Endothelial cell of umbilical vein (primary cell): ENCODE data around the gene SIM2. TPM values are rescaled to one million over a fixed set of nuclear protein-coding genes. Genes with fewer than 3 reads are reported as not detected.
A peak's percentile ranks its signal among the peaks of the same experiment; 100 is the strongest.

Source experiments
- BruUV-seq: library from RNA; stranded (reverse); fragments of 400-500 nt; replicated peaks from 2 replicates; lab custom pipeline; 2021; lab: Mats Ljungman, UMichigan
- CTCF ChIA-PET: fragments of 300-600, 350-600 bp; sonication (Branson Sonifier 250); formaldehyde crosslinking; loops from one replicate; lab custom pipeline; 2021; ENCODE audit warnings: antibody characterized with exemption, inconsistent platforms; lab: Charles Lee
- POLR2A ChIA-PET: fragments of 300-600, 350-600 bp; sonication (Branson Sonifier 250); formaldehyde crosslinking; loops from one replicate; lab custom pipeline; 2021; ENCODE audit warnings: antibody characterized with exemption, inconsistent platforms; lab: Charles Lee
- DNase-seq: peaks from one replicate; pipeline ENCODE4 v3.0.0-alpha.2; 2011; ENCODE audit warnings: low read depth, low spot score
- FAIRE-seq: peaks from 2 replicates; lab custom pipeline; 2011; peaks lifted over from hg19 to GRCh38; lab: Jason Lieb, UNC
- H2AFZ ChIP-seq: 2 replicates; pipeline ENCODE4 v1.6.0; 2012; ENCODE audit warnings: low read depth, low read length, control low read depth, inconsistent platforms
- H3K27ac ChIP-seq: 2 replicates; pipeline ENCODE4 v1.5.1; 2011; ENCODE audit warnings: low read depth, mild to moderate bottlenecking, control low read depth, low read length, moderate library complexity; ENCODE audit not compliant: insufficient read depth
- H3K27me3 ChIP-seq, 2 experiments: 2 replicates each; pipeline versions ENCODE4 v1.6.0 to v1.6.1; 2011; ENCODE audit warnings: low read length in 2 of 2, mixed read lengths in 1 of 2; ENCODE audit not compliant: control insufficient read depth in 2 of 2, insufficient read depth in 2 of 2
- H3K36me3 ChIP-seq, 2 experiments: 2 replicates in 1 of 2; 3 replicates in 1 of 2; pipeline ENCODE4 v1.5.1; 2011; ENCODE audit warnings: low read length in 2 of 2, mild to moderate bottlenecking in 1 of 2, moderate library complexity in 1 of 2; ENCODE audit not compliant: control insufficient read depth in 2 of 2, insufficient read depth in 2 of 2; ENCODE audit errors: extremely low read depth in 1 of 2
- H3K4me1 ChIP-seq: 3 replicates; pipeline ENCODE4 v1.5.1; 2011; ENCODE audit warnings: mild to moderate bottlenecking, low read length; ENCODE audit not compliant: control insufficient read depth, insufficient read depth; ENCODE audit errors: extremely low read depth
- H3K4me2 ChIP-seq: 2 replicates; pipeline ENCODE4 v1.6.1; 2011; ENCODE audit warnings: low read length, control low read depth, mixed read lengths; ENCODE audit not compliant: insufficient read depth
- H3K4me3 ChIP-seq, 3 experiments: fragments of 200-600 bp in 1 of 3; sonication (generic), shearing (Covaris generic) in 1 of 3; replicated peaks in 1 of 3; 2 replicates each; pipeline ENCODE4 v1.5.1; 2011 to 2016; ENCODE audit warnings: control low read depth in 3 of 3, low read length in 3 of 3, mild to moderate bottlenecking in 2 of 3, inconsistent platforms in 1 of 3, low read depth in 1 of 3, moderate library complexity in 1 of 3; ENCODE audit not compliant: insufficient read depth in 1 of 3
- H3K79me2 ChIP-seq: 2 replicates; pipeline ENCODE4 v1.6.0; 2012; ENCODE audit warnings: low read length, inconsistent platforms; ENCODE audit not compliant: control insufficient read depth, insufficient read depth
- H3K9ac ChIP-seq: replicated peaks from 2 replicates; pipeline ENCODE3; 2011; ENCODE audit warnings: low read length, control low read depth; ENCODE audit not compliant: insufficient read depth; ENCODE audit errors: extremely low read depth
- H3K9me1 ChIP-seq: replicated peaks from 3 replicates; pipeline ENCODE4 v1.6.0; 2011; ENCODE audit warnings: mild to moderate bottlenecking, low read length; ENCODE audit not compliant: control insufficient read depth, insufficient read depth; ENCODE audit errors: extremely low read depth
- H3K9me3 ChIP-seq: replicated peaks from 2 replicates; pipeline ENCODE4 v1.5.1; 2012; ENCODE audit warnings: low read length, inconsistent platforms; ENCODE audit not compliant: control insufficient read depth, insufficient read depth
- H4K20me1 ChIP-seq: replicated peaks from 2 replicates; pipeline ENCODE3; 2011; ENCODE audit warnings: mild to moderate bottlenecking, low read length; ENCODE audit not compliant: control insufficient read depth, insufficient read depth; ENCODE audit errors: extremely low read depth
- CTCF ChIP-seq, 2 donors: IDR thresholded peaks; 1 replicate in 1 of 2; 2 replicates in 1 of 2; pipeline ENCODE4 v1.5.1; 2011; ENCODE audit warnings: low read length in 2 of 2, mild to moderate bottlenecking in 2 of 2, moderate library complexity in 2 of 2, control low read depth in 1 of 2, inconsistent platforms in 1 of 2, low read depth in 1 of 2; ENCODE audit not compliant: insufficient read depth in 1 of 2; ENCODE audit errors: extremely low read depth in 1 of 2
- EZH2 ChIP-seq: IDR thresholded peaks from 2 replicates; pipeline ENCODE4 v1.6.1; 2012; ENCODE audit warnings: borderline replicate concordance, low read depth, mild to moderate bottlenecking, moderate library complexity, low read length, inconsistent platforms; ENCODE audit not compliant: severe bottlenecking
- GATA2 ChIP-seq: IDR thresholded peaks from 2 replicates; pipeline ENCODE4 v1.7.0; 2011; ENCODE audit warnings: low read depth, mild to moderate bottlenecking, moderate library complexity, mixed read lengths, low read length; ENCODE audit not compliant: insufficient read length, insufficient read depth
- JUN ChIP-seq: IDR thresholded peaks from 2 replicates; pipeline ENCODE4 v1.6.1; 2011; ENCODE audit warnings: borderline replicate concordance, low read depth; ENCODE audit not compliant: insufficient read length, insufficient read depth
- dilution Hi-C: fragments of 300-500 bp; cut with MboI; formaldehyde crosslinking; loops from one replicate; pipeline ENCODE4 v1.15.0; 2019; ENCODE audit warnings: low sequenced_read_pairs; ENCODE audit not compliant: extremely low pct_ligation_motif_present
- intact Hi-C: fragments of 100-400 bp; cut with micrococcal nuclease; formaldehyde crosslinking; loops from one replicate; pipeline ENCODE4 v1.10.0; 2022
- polyA plus RNA-seq, 4 experiments: library from polyadenylated mRNA; depleted of rRNA in 3 of 4; stranded (reverse) in 3 of 4; unstranded in 1 of 4; fragments of >200 nt; gene quantifications; 2 replicates each; pipeline versions ENCODE4 v1.2.1 to v1.2.3, GENCODE V29; 2011 to 2012; ENCODE audit warnings: missing spikeins in 1 of 4
- total RNA-seq: library from RNA; stranded (reverse); gene quantifications from 2 replicates; pipeline ENCODE4 v1.2.3, GENCODE V29; 2021

Gene SIM2
- total and polyA plus RNA-seq, 2 donors (not counting 3 experiments of a cell fraction or from before 2014, with no cell fraction given) = not detected

- no peaks in the 10 kb centered on the region for H3K36me3 ChIP-seq
- no TSS peak for BruUV-seq
- H3K9me3 ChIP-seq = no peaks in the 10 kb centered on the region
- H3K4me2 ChIP-seq = no peak overlapping the region
- peaks cover 87 to 98% of the 10 kb centered on the region in 2 experiments for H3K27me3 ChIP-seq
- no peaks in the 10 kb centered on the region for H4K20me1 ChIP-seq
- intact Hi-C loops = loop anchor here (5.0 kb wide), 2 partner anchors 156 to 231 kb away; no protein-coding TSS in a partner anchor
- H3K4me1 ChIP-seq = peaks cover 25% of the 10 kb centered on the region
- no peak overlapping the region for H3K4me3 ChIP-seq
- H2AFZ ChIP-seq = no peak overlapping the region
- FAIRE-seq (no peak), DNase-seq (no peak)
- H3K27ac ChIP-seq = no peak overlapping the region
- H3K79me2 ChIP-seq = no peaks in the 10 kb centered on the region
- no peak for TF ChIP-seq JUN
- no peak for TF ChIP-seq GATA2
- peak; percentile 81 for TF ChIP-seq EZH2
- TF ChIP-seq CTCF (IDR thresholded peaks at IDR 0.05; ENCODE audit: extremely low read depth in 1 of 2, insufficient read depth in 1 of 2, low read depth in 1 of 2, low read length in 2 of 2) = no peak
- H3K9ac ChIP-seq = no peak overlapping the region
- ChIA-PET CTCF (no interaction called here), POLR2A (no interaction called here)
- H3K9me1 ChIP-seq = no peaks in the 10 kb centered on the region
- dilution Hi-C loops = no loop called here
Measured at GRCh38 chr21:36696390-36697059, 2.4 kb upstream of the SIM2 start.
